Epidermal melanocyte (primary cell): Measurements from ENCODE around the gene PUS7.
"Not testable (repeated sequence)": the region's sequence is repeated elsewhere in the genome, so short reads cannot be mapped to it uniquely, and the experiment has no call there.

Source experiments
- DNase-seq: peaks from one replicate; pipeline ENCODE4 v3.0.0; 2011; ENCODE audit warnings: low spot score; ENCODE audit not compliant: insufficient read length

PUS7 gene

DNA sequence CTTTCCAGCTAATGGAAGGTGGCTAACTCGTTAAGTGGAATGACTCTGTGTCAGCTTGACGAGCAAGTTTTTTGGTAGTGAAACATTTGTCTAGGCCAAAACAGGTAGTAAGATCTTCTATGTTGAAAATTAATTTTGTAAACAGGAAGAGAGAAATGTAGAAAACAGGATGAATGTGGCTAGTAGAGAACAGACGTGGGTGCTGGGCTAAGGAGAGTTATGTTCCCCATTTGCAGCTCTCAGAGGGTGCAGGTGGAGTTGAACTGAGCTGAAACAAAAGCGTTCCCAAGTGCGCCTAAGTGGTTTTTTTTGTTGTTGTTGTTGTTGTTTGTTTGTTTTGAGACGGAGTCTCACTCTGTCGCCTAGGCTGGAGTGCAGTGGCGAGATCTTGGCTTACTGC, 73.9 kb downstream of the PUS7 start:
- no peak for DNase-seq

DNA sequence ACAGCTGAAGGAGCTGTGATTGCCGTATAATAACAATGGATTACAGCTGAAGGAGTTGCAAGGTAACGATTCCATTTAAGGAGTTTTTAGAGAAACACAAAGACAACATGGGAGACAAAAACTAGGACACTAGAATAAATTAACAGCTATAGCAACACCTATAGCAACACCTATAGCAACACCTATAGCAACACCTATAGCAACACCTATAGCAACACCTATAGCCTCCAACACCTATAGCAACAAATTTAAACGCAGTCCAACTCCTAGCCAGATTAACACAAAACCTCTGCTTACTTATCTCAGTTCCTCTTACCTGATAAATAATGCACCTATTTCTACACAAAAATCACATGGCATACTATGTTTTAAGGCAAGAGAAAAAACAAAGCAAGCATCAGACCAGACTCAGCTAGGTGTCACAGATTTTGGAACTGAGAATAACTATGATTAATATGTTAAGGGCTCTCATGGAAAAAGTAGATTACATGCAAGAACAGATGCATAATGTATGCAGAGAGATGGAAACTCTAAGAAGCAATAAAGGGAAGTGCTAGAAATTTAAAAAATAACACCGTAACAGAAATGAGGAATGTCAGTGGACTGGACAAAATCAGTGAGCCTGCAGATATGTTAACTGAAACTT, 77.6 kb downstream of the PUS7 start:
- no peak for DNase-seq

DNA sequence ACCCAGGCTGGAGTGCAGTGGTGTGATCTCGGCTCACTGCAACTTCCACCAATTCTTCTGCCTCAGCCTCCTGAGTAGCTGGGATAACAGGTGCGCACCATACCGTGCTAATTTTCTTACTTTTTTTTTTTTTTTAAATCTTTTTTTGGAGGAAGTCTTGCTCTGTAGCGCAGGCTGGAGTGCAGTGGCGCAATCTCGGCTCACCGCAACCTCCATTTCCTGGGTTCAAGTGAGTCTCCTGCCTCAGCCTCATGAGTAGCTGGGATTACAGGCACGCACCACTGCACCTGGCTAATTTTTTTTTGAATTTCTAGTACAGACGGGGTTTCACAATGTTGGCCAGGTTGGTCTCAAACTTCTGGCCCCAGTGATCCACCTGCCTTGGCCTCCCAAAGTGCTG, 79.9 kb downstream of the PUS7 start:
- DNase-seq, result not testable (repeated sequence)

DNA sequence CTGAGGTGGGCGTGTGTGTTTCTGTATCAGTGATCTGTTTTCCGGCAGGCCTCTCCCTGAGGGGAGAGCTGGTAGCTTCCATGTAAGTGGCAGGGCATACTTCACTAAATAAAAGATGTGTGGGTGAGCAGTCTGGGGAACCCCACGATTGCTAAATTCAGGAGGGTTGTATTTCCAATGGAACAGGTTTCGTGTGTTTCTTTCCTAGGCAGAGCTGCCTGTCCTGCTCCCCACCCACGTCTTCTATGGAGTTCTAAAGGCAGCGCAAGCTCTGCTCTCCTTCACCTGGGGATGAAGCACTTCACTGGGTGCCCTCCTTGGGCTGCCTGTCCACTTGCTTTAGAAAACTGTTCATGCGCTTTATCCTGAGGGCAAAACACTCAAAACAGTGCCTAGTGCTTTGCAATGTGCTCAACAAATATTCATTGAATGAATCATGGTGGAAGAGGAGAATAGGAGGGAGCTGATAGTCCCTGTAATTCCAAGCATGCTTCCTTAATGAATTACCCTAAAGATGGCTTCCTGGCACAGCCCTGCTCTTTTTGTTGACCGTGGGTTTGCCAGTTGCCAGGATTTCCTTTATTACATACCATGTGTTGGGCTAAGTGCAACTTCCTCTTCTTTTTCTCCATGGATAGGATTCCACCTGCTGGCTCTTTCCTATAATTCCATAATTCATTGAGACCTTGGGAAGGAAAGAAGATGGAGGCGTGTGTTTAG, 82.7 kb downstream of the PUS7 start:
- DNase-seq, result peak; percentile 33

DNA sequence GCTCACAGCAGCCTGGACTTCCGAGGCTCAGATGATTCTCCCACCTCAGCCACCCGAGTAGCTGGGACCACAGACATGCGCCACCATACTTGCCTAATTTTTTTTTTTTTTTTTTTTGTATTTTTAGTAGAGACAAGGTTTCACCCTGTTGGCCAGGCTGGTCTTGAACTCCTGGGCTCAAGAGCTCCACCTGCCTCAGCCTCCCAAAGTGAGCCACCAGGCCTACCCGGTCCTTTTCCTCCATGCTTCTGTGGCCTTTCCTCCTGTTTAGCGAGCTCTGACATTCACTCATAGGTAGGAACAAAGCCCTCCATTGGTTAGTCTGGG, 83.3 kb downstream of the PUS7 start:
- DNase-seq, result no peak

DNA sequence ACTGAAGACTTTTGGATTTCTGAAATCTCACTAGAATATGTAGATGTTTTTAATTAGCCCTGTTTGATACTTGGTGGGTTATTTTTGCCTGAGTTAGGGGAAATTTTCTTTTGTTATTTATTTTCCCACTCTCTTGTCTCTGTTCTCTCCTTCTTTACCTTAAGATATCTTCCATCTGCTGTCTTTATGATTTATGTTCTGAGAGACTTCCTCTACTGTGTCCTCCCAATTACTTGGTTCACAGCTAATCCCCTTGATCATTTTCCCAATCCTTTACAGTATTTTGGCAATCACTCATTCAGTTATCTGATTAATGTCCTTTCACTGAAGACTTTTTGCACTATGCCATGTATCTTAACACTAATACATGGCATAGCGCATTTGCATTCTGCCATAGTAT, 83.8 kb downstream of the PUS7 start:
- no peak for DNase-seq

DNA sequence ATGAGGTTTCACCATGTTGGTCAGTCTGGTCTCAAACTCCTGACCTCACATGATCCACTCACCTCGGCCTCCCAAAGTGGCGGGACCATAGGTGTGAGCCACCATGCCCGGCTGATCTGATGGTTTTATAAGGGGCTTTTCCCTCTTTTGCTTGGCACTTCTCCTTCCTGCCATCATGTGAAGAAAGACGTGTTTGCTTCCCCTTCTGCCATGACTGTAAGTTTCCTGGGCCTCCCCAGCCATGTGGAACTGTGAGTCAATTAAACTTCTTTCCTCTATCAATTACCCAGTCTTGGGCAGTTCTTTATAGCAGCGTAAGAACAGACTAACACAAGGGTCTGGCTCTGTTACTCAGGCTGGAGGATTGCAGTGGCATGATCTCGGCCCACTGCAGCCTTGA, 84.7 kb downstream of the PUS7 start:
- DNase-seq, result not testable (repeated sequence)

DNA sequence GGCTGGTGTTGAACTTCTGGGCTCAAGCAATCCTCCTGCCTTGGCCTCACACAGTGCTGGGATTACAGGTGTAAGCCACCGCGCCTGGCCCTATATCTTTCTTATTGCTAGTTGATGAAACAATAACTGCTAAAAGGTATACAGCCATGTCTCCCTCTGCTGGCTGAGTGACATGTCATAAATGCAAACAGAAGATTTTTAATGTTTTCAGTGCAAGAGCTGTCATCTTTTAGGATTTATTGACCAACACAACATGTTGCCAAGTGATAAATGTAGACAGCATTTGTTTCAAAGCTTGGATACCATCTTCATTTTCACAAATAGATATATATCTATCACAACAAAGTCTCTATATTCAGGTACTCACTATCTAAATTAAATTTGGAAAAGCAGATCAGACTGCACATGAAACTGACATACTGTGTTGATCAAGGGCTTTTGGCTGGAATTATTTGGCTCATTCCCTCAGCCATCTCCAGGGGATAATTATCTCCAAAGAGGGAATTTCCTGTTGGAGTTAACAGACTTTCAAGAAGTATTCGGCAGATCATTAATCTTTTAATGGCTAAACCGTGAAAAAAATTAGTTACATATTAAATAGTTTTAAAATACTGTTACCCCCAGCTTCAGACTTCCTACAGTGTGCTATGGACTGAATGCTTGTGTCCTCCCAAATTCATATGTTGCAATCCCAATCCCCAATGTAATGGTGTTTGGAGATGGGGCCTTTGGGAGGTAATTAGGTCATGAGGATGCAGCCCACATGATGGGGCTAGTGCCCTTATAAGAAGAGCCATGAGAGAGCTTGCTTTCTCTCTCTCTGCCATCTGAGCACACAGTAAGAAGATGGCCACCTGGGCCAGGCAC, 92.1 kb downstream of the PUS7 start:
- peak; percentile 39 for DNase-seq

DNA sequence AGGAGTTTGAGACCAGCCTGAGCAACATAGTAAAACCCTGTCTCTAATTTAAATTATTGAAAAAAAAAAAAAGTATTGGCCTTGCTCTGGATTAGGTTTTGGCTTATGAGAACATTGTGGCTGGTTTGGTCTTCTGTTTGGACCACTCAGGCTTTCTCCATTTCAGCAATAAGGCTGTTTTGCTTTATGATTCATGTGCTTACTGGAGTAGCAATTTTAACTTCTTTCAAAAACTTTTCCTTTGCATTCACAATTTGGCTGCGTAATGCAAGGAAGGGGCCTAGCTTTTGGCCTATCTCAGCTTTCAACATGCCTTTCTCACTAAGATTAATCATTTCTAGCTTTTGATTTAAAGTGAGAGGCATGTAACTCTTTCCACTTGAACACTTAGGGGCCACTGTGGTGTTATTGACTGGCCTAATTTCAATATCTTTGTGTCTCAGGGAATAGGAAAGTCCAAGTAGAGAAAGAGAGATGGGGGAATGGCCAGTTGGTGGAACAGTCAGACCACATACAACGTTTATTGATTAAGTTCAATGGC, 95.4 kb downstream of the PUS7 start:
- DNase-seq, result no peak

DNA sequence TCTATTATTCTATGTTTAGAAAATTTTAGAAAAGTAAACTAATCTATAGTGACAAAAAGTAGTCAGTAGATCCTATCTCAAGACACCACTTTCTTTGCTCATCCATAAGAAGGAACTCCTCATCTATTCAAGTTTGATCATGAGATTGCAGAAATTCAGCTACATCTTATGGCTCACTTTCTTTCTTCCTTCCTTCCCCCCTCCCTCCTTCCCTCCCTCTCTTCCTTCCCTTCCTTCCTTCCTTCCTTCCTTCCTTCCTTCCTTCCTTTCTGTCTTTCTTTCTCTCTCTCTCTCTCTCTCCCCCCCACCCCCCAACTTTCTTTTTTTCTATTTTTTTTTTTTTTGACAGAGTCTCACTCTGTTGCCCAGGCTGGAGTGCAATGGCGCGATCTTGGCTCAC, 98.1 kb downstream of the PUS7 start:
- no peak for DNase-seq

DNA sequence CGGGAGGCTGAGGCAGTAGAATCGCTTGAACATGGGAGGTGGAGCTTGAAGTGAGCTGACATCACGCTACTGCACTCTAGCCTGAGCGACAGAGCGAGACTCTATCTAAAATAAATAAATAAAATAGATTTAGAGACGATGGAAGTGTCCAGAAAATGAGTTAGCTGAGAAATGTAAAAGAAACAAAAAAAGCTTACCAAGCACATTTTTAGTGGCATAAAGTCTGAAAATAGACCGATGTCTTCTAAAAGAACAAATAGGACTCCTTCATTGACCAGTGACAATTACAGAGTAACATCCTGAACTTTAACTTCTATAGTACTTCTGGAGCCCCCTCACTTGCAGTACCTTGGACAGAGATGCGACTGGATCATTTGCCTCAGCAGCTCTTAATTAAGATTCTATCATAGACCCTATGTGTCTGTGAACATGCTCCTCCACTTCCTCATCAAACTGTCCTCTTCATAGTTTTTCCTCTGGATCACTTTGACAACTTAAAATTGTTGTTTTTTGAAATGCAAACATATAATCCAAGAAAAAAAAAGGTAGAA, 108.1 kb downstream of the PUS7 start:
- no peak for DNase-seq

DNA sequence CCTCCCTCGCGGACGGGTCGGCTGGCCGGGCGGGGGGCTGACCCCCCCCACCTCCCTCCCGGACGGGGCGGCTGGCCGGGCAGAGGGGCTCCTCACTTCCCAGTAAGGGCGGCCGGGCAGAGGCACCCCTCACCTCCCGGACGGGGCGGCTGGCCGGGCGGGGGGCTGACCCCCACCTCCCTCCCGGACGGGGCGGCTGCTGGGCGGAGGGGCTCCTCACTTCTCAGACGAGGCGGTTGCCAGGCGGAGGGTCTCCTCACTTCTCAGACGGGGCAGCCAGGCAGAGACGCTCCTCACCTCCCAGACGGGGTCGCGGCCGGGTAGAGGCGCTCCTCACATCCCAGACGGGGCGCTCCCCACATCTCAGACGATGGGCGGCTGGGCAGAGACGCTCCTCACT, 111.3 kb downstream of the PUS7 start:
- not testable (repeated sequence) for DNase-seq

DNA sequence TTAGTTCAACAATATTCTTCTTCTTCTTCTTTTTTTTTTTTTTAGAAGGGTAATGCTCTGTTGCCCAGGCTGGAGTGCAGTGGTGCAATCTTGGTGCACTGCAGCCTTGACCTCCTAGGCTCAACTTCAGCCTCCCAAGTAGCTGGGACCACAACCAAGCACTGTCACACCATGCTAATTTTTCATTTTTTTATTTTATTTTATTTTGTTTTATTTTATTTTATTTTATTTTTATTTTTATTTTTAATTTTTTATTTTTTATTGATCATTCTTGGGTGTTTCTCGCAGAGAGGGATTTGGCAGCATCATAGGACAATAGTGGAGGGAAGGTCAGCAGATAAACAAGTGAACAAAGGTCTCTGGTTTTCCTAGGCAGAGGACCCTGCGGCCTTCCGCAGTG, 112.3 kb downstream of the PUS7 start:
- DNase-seq, result not testable (repeated sequence)

DNA sequence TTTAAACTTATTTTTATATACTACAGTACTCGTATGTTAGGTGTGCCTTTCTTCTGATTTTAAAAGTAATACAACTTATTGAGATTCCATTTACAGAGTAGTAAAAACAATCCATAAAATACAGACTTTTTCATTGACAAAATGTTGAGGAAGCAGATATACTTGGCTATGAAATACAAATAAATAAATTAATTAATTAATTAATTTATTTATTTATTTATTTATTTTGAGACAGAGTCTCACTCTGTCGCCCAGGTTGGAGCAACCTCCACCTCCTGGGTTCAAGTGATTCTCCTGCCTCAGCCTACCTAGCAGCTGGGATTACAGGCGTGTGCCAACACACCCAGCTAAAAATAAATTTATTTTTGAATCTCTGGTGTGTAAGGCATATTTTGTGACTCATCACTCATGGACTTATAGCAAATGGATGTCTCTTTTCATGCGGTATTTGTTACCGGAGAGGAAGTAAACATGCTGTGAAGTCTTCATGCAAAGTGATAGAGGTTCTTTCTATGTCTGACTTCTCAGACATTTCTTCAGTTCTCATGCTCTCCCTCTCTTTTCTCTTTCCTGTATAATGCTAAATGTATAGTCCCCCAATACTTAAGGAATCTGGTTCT, 113.2 kb downstream of the PUS7 start:
- no peak for DNase-seq
